OCI-LY3 (cell line): ENCODE results near the gene CCDC8.

ENCODE experiments used
- EZH2phosphoT487 ChIP-seq: fragments of 200-600 bp; shearing (Covaris generic); IDR thresholded peaks from 2 replicates; pipeline ENCODE4 v1.6.1; 2018; ENCODE audit warnings: antibody characterized with exemption, mixed run types, low read depth
- TF ChIP-seq, protein P1 (sequence below): fragments of 200-600, 300-600 bp; sonication (generic); IDR thresholded peaks from 2 replicates; pipeline ENCODE4 v1.5.1; 2014; ENCODE audit warnings: antibody characterized with exemption, low read length, low read depth

DNA sequence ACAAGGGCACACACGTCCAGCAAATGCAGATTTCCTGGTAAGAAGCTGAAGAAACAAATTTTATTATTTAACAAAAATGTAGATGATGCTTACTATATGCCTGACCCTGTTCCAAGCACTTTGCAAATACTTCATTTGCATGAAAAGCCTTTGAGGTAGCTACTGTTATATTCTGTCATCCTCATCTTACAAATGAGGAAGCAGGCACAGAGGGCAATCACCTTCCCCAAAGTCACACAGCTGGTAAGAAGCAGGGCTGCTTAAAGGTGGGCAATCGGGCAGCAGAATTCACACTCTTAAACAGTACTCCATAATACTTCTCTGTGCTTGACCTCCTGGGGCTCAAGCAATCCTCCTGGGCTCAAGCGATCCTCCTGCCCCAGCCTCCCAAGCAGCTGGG, 33.6 kb upstream of the CCDC8 start:
- TF ChIP-seq, protein P1, sequence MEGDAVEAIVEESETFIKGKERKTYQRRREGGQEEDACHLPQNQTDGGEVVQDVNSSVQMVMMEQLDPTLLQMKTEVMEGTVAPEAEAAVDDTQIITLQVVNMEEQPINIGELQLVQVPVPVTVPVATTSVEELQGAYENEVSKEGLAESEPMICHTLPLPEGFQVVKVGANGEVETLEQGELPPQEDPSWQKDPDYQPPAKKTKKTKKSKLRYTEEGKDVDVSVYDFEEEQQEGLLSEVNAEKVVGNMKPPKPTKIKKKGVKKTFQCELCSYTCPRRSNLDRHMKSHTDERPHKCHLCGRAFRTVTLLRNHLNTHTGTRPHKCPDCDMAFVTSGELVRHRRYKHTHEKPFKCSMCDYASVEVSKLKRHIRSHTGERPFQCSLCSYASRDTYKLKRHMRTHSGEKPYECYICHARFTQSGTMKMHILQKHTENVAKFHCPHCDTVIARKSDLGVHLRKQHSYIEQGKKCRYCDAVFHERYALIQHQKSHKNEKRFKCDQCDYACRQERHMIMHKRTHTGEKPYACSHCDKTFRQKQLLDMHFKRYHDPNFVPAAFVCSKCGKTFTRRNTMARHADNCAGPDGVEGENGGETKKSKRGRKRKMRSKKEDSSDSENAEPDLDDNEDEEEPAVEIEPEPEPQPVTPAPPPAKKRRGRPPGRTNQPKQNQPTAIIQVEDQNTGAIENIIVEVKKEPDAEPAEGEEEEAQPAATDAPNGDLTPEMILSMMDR = no peak
- no peak for TF ChIP-seq EZH2phosphoT487
